NOMO-1 treated with dmso at 0.1 percent for 144 hours (cell line): ENCODE results near the gene CD81.

Experiments
- DNase-seq: peaks from one replicate; lab custom pipeline; 2025; ENCODE audit not compliant: unreplicated experiment; lab: John Stamatoyannopoulos, UW

Gene CD81

GRCh38 chr11:2400762-2401435, 23.8 kb downstream of the CD81 start:
- DNase-seq, result no peak

GRCh38 chr11:2401436-2401984, 24.4 kb downstream of the CD81 start:
- DNase-seq, result no peak

GRCh38 chr11:2402106-2402505, 25.0 kb downstream of the CD81 start:
- no peak for DNase-seq

- DNase-seq, result no peak
Observed at GRCh38 chr11:2402890-2403645, 26.0 kb downstream of the CD81 start.

GRCh38 chr11:2404735-2405196, 27.7 kb downstream of the CD81 start:
- DNase-seq, result no peak

- no peak for DNase-seq
Observed at GRCh38 chr11:2406451-2406850, 29.3 kb downstream of the CD81 start.

- no peak for DNase-seq
Observed at GRCh38 chr11:2406878-2407410, 29.8 kb downstream of the CD81 start.

- no peak for DNase-seq
Observed at GRCh38 chr11:2408671-2409070, 31.6 kb downstream of the CD81 start.

- DNase-seq, result no peak
Observed at GRCh38 chr11:2409126-2409525, 32.0 kb downstream of the CD81 start.

- DNase-seq, result no peak
Observed at GRCh38 chr11:2409611-2410468, 32.7 kb downstream of the CD81 start.

- DNase-seq, result no peak
Observed at GRCh38 chr11:2410616-2411015, 33.5 kb downstream of the CD81 start.

GRCh38 chr11:2411446-2412305, 34.6 kb downstream of the CD81 start:
- no peak for DNase-seq

- no peak for DNase-seq
Observed at GRCh38 chr11:2412323-2412722, 35.2 kb downstream of the CD81 start.

- no peak for DNase-seq
Observed at GRCh38 chr11:2413742-2414579, 36.9 kb downstream of the CD81 start.

GRCh38 chr11:2414616-2415015, 37.5 kb downstream of the CD81 start:
- no peak for DNase-seq

- no peak for DNase-seq
Observed at GRCh38 chr11:2415171-2415570, 38.1 kb downstream of the CD81 start.

GRCh38 chr11:2415601-2416380, 38.7 kb downstream of the CD81 start:
- DNase-seq, result no peak

- no peak for DNase-seq
Observed at GRCh38 chr11:2416765-2417164, 39.7 kb downstream of the CD81 start.
